OCI-LY1 (cell line): Measurements from ENCODE around the gene CSAD.

Experiments
- H2AFZ ChIP-seq: fragments of 200-600 bp; sonication (generic), shearing (Covaris generic); 2 replicates; pipeline ENCODE4 v1.6.0; 2014; ENCODE audit warnings: antibody characterized with exemption, mild to moderate bottlenecking, low read length
- H3F3A ChIP-seq: fragments of 200-600 bp; sonication (generic), shearing (Covaris generic); 2 replicates; pipeline ENCODE4 v1.6.0; 2014; ENCODE audit warnings: mild to moderate bottlenecking, antibody characterized with exemption, low read length, moderate library complexity; ENCODE audit not compliant: insufficient read depth
- H3K27ac ChIP-seq: fragments of 200-600 bp; sonication (generic); 2 replicates; pipeline ENCODE4 v1.5.1; 2014; ENCODE audit warnings: low read length, mixed run types, mild to moderate bottlenecking, low read depth; ENCODE audit not compliant: poor library complexity, severe bottlenecking
- H3K27me3 ChIP-seq: fragments of 200-600 bp; sonication (generic); 2 replicates; pipeline ENCODE4 v1.6.0; 2014; ENCODE audit warnings: antibody characterized with exemption, mild to moderate bottlenecking, low read length, moderate library complexity; ENCODE audit not compliant: insufficient read depth
- H3K36me3 ChIP-seq: fragments of 200-600 bp; sonication (generic); 2 replicates; pipeline ENCODE4 v1.6.1; 2014; ENCODE audit warnings: mild to moderate bottlenecking, antibody characterized with exemption, low read length, moderate library complexity, mixed read lengths; ENCODE audit not compliant: insufficient read depth
- H3K4me1 ChIP-seq: fragments of 200-600 bp; sonication (generic); 2 replicates; pipeline ENCODE4 v1.5.1; 2014; ENCODE audit warnings: mild to moderate bottlenecking, low read length, moderate library complexity; ENCODE audit not compliant: insufficient read depth, severe bottlenecking
- H3K4me2 ChIP-seq: fragments of 200-600 bp; sonication (generic), shearing (Covaris generic); 2 replicates; pipeline ENCODE4 v1.6.1; 2014; ENCODE audit warnings: low read length
- H3K4me3 ChIP-seq: fragments of 200-600 bp; sonication (generic); 2 replicates; pipeline ENCODE4 v1.5.1; 2014; ENCODE audit warnings: low read length, low read depth, mild to moderate bottlenecking, mixed read lengths; ENCODE audit not compliant: poor library complexity, severe bottlenecking
- H3K79me2 ChIP-seq: fragments of 200-600 bp; shearing (Covaris generic); 2 replicates; pipeline ENCODE4 v1.6.1; 2016; ENCODE audit warnings: mixed run types, low read length, mixed read lengths; ENCODE audit not compliant: insufficient read depth
- H3K9ac ChIP-seq: fragments of 200-600 bp; sonication (generic), shearing (Covaris generic); 2 replicates; pipeline ENCODE4 v1.6.1; 2014; ENCODE audit warnings: mild to moderate bottlenecking, low read length, mixed read lengths
- H3K9me2 ChIP-seq: fragments of 200-600 bp; sonication (generic), shearing (Covaris generic); 2 replicates; pipeline ENCODE4 v1.6.1; 2014; ENCODE audit warnings: low read depth, mild to moderate bottlenecking, low read length, mixed read lengths
- H3K9me3 ChIP-seq: fragments of 200-600 bp; shearing (Covaris generic); 2 replicates; pipeline ENCODE4 v1.6.1; 2014; ENCODE audit warnings: low read length, mixed read lengths
- H4K20me1 ChIP-seq: fragments of 200-600 bp; sonication (generic), shearing (Covaris generic); 2 replicates; pipeline ENCODE4 v1.6.0; 2016; ENCODE audit warnings: mild to moderate bottlenecking, low read length; ENCODE audit not compliant: insufficient read depth
- CTCF ChIP-seq: fragments of 200-600 bp; sonication (generic), shearing (Covaris generic); IDR thresholded peaks from 2 replicates; pipeline ENCODE4 v1.5.1; 2017; ENCODE audit warnings: mild to moderate bottlenecking, antibody characterized with exemption, low read length, moderate library complexity, mixed read lengths
- EZH2 ChIP-seq: fragments of 200-600 bp; sonication (generic), shearing (Covaris generic); IDR thresholded peaks from 2 replicates; pipeline ENCODE4 v1.8.0; 2017; ENCODE audit warnings: borderline replicate concordance, mixed run types, mild to moderate bottlenecking, antibody characterized with exemption, low read length, moderate library complexity, mixed read lengths

CSAD gene

DNA sequence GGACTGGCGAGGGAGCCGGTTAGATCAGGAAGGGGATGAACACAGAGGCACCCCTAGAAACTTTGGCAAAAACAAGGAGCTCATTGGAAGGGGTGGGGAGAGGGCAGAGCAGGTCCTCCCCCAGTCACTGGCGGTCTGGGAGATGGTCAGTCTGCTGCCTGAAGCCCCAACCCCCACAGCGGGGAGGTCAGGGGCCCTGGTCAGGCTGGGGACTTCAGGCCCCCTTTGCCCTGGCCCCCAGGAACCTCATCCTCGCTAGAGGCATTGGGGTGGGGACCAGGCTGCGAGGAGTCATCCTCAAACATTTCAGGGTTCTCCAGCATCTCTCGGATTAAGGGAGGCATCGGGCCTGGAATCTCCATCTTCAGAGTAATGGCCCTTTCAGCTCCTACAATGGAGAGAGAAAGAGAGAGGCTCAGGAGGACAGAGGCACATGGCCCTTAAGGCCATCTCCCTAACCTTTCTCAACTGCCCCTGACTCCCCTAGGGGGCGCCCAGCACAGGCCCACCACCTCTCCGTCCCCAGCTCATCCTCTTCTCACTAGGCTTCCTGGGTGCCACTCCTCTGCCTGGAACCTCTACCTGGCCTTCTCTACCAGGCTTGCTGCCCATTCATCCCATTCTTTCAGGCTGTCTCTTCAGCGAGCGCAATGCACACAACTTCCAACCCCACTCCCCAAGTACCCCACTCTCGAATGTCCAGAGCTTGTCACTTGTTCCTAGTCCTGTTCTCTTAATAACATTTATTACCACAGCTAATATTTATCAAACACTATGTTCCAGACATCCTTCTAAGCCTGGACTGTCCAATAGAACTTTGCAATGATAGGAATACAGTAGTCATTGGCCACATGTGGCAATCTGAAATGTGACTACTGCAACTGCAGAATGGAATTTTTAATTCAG is 31.0 kb upstream of the CSAD start:
- Histone ChIP-seq H3K27me3 (no peaks in the 10 kb centered on the region), H3K9ac (no peak overlapping the region), H3K9me3 (no peaks in the 10 kb centered on the region), H2AFZ (no peak overlapping the region), H3K4me1 (peaks cover 21% of the 10 kb centered on the region), H3K4me3 (no peak overlapping the region), H3F3A (no peaks in the 10 kb centered on the region; the same call in 1 of the 2 replicates), H3K27ac (no peak overlapping the region), H3K9me2 (no peaks in the 10 kb centered on the region), H3K36me3 (no peaks in the 10 kb centered on the region), H4K20me1 (no peaks in the 10 kb centered on the region), H3K4me2 (no peak overlapping the region), H3K79me2 (no peaks in the 10 kb centered on the region)
- TF ChIP-seq EZH2 (no peak), CTCF (peak; percentile 68)

- no peaks in the 10 kb centered on the region for H3K27me3 ChIP-seq
- no peak overlapping the region for H3K4me3 ChIP-seq
- peaks cover 30% of the 10 kb centered on the region for H3K4me1 ChIP-seq
- H3K9me2 ChIP-seq = no peaks in the 10 kb centered on the region
- H3F3A ChIP-seq = no peaks in the 10 kb centered on the region; the same call in 1 of the 2 replicates
- TF ChIP-seq EZH2 = no peak
- no peak overlapping the region for H3K4me2 ChIP-seq
- H4K20me1 ChIP-seq = no peaks in the 10 kb centered on the region
- H3K79me2 ChIP-seq = no peaks in the 10 kb centered on the region
- no peak overlapping the region for H3K27ac ChIP-seq
- H3K36me3 ChIP-seq = no peaks in the 10 kb centered on the region
- H3K9ac ChIP-seq = no peak overlapping the region
- H3K9me3 ChIP-seq = no peaks in the 10 kb centered on the region
- H2AFZ ChIP-seq = no peak overlapping the region
Measured at GRCh38 chr12:53210843-53211242, 30.1 kb upstream of the CSAD start.

- Histone ChIP-seq H3K9me2 (no peaks in the 10 kb centered on the region), H3K9ac (peak overlapping the region; percentile 67), H3K9me3 (no peaks in the 10 kb centered on the region), H2AFZ (0 out of 2 replicates have a peak overlapping the region, but pooled peaks have one; percentile 37), H3K4me2 (peak overlapping the region; percentile 82), H3K4me3 (peak overlapping the region; percentile 59), H4K20me1 (no peaks in the 10 kb centered on the region), H3F3A (no peaks in the 10 kb centered on the region; the same call in 1 of the 2 replicates), H3K79me2 (no peaks in the 10 kb centered on the region), H3K36me3 (no peaks in the 10 kb centered on the region), H3K27me3 (no peaks in the 10 kb centered on the region), H3K4me1 (peaks cover 44% of the 10 kb centered on the region), H3K27ac (peak overlapping the region; percentile 71)
- TF ChIP-seq CTCF = no peak
Measured at GRCh38 chr12:53208877-53209463, 28.2 kb upstream of the CSAD start.
